Activated CD8-positive, alpha-beta memory T cell treated with anti-CD3 and anti-CD28 coated beads for 4 hours (primary cell): Measurements from ENCODE around the gene ZNF518A.
"Not testable (repeated sequence)": the region's sequence is repeated elsewhere in the genome, so short reads cannot be mapped to it uniquely, and the experiment has no call there.

Source experiments
- DNase-seq, 2 donors: peaks; one replicate each; pipeline ENCODE4 v3.0.0-alpha.2; 2020; ENCODE audit warnings: low read depth in 2 of 2

ZNF518A gene

DNA sequence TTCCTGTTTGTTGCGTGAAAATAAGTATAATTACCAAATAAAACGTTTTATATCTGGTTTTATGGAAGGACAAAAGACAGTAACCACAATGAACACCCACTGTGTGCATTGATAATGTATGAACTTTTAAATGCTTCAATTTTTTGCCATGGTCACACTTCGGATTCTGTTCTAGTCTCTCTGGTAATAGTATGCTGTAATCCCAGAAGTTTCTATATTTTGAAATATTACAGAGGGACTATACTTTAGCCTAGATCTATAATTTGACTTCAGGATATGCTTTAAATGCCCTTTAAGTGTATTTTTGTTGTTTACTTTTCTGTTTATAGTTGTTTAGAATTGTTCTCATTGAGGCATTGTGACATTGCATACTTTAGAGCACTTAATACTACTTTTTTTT lies 1.5 kb downstream of the ZNF518A start:
- no peak for DNase-seq

DNA sequence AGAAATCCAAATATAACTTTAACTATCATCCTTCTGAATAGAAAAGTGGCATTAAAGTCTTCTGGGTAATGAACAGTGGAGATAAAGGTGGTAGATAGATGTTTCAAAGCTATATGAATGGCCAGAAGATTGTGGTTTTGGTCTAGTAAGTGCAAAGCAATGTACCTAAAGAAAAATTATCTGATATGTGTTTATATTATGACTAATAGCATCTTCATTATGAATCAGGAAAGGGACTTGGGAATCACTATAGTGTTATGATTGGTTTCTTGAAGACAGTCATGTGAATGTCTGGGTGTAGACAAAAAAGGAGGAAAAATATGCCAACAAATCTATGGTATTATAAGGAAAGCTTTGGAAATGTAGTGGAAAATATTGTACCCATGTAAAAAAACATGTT lies 3.0 kb downstream of the ZNF518A start:
- DNase-seq = no peak

DNA sequence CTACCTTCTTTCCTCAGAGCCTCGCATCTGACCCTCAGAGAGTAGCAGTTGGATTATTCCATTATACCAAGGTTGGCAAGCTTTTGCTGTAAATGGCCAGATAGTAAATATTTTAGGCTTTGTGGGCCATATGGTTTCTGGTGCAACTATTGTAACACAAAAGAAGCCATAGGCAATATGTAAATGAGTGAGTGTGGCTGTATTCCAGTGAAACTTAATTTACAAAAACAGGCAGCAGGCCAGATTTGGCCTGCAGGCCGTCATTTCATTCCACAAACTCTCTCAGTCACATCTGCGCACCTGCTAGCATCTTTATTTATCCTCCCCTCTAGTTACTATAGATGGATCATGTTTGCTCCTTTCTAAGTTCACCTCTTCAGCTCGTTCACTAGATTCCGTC lies 6.7 kb downstream of the ZNF518A start:
- no peak for DNase-seq

DNA sequence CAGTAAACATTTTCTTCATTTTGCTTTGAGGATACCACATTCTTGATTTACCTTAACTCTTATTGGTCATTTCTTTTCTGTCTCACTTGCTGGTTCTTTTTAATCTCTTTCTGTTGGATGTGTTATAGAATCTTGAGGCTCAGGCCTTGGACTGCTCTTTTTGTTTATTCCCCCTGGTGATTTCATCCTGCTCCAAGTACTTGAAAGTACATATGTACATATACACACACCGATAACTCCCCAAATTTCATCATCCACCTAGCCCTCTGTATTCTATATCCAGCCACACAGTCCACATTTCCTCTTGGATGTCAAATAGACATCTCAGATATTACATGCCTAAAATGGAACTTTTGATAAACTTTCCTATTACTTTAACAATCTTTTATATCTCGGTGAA lies 7.5 kb downstream of the ZNF518A start:
- DNase-seq = no peak

DNA sequence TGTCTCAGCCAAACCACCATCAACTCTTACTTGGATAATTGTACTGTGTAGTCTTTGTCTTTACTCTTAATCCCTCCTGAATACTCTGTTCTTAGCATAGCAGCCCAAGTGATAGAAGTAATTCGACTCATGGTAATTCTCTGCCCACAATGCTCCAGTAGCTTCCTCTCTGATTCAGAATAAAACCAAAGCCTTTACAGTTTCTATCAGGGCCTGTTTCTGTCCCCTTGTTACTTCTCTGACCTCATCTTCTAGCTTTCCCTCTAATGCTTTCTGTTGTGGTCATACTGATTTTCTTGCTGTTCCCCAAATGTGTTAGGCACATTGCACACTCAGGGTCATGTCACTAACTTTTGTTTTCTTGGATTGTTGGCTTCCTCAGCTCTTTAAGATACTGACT lies 8.0 kb downstream of the ZNF518A start:
- DNase-seq = no peak

DNA sequence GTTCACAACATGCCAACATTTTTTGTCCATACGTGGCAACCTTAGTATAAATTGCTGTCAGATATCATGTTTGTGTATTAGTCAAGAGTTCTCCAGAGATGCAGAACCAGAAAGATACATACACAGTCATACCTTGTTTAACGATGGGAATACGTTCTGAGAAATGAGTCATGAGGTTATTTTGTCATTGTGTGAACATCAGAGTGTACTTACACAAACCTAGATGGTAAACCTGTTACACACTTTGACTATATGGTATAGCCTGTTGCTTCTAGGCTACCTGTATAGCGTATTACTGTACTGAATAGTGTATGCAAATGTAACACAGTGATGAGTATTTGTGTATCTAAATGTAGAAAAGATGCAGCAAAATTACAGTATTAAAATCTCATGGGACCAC lies 22.3 kb downstream of the ZNF518A start:
- DNase-seq = no peak

DNA sequence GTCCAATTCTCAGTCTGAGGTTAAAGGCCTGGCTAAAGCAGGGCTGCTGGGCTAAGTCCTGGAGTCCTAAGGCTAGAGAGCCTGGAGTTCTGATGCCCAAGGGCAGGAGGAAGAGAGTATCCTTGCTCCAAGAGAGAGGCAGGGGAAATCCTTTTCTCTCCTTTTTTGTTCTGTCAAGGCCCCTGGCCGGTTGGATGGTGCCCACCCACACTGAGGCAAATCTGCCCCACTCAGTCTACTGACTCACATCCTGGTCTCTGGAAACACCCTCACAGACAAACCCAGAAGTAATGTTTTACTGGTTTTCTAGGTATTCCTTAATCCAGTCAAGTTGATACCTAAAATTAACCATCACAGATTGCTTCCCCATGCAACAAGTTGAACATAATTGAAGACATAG lies 23.0 kb downstream of the ZNF518A start:
- no peak for DNase-seq

DNA sequence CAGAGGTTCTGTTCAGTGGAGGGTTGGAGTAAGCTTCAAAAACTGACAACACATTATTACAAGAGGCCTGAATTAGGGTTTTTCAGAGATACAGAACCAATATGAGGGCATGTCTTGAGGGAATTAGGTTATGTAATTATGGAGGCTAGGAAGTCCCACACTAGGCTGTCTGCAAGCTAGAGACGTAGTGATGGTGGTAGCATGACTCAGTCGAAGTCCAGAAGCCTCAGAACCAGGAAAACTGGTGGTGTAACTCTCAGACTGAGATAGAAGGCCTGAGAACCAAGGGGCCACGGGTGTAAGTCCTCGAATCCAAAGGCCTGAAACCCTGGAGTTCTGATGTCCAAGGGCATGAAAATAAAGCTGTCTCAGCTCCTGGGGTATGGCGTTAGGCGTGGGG lies 35.6 kb downstream of the ZNF518A start:
- DNase-seq = no peak

DNA sequence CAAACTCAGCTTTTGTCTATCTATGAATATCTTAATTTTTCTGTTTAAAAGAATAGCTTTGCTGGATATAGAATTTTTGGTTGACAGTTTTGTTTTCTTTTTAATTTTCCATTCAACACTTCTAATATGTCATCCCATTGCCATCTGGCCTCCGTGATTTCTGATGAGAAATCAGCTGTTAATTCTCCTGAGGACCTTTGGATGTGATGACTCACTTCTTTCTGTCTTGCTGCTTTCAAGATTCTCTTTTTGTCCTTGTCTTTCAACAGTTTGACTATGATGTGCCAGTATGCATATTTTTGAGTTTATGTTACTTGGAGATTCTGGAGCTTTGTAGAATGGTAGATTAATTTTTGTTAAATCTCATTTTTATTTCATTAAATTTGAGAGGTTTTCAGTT lies 38.4 kb downstream of the ZNF518A start:
- DNase-seq = no peak

DNA sequence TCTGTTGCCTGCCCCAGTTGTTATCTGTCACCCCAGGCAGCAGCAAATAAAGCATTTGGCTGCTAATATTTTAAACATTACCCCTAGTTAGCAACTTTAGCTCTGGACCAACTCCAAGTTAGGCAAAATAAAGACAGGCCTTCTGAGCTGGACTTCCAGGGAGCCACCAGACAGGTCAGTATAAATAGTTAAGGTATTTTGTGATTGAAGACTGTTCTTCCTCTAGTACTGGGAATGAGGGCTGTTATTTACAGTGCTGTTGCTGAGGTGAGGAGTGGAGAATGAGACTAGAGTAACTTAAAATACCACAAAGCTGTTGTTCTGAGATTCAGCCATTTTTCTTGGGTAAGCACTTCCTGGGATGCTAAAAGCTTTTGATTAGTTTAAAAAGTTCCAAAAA lies 40.1 kb downstream of the ZNF518A start:
- DNase-seq = no peak

DNA sequence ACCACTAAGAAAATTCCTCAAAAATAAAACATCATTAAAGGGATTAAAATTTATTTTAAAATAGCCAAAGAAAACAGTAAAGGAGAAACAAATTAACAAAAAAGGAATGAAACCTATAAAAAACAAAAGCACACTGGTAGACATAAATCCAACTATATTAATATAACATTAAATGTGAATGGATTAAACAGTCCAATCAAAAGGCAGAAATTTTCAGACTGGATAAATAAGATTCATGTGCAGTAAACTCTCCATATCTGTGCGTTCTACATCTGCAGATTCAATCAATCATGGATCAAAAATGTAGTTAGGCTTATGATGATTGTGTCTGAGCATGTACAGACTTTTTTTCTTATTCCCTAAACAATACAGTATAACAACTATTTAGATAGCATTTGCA lies 42.6 kb downstream of the ZNF518A start:
- no peak for DNase-seq

DNA sequence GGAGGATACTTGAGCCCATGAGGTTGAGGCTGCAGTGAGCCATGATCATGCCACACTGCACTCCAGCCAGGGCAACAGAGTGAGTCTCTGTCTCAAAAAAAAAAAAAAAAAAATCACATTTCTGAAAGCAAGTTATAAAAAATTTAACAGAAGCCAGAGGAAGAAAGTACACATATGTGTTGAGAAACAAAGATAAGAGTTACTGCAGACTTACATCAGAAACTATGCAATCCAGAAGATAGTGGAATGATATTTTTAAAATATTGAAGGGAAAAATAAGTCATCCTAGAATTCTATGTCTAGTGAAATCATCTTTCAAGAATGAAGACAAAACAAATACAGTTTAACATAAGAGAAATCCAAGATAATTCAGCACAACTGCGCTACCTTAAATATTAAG lies 46.9 kb downstream of the ZNF518A start:
- DNase-seq = no peak

DNA sequence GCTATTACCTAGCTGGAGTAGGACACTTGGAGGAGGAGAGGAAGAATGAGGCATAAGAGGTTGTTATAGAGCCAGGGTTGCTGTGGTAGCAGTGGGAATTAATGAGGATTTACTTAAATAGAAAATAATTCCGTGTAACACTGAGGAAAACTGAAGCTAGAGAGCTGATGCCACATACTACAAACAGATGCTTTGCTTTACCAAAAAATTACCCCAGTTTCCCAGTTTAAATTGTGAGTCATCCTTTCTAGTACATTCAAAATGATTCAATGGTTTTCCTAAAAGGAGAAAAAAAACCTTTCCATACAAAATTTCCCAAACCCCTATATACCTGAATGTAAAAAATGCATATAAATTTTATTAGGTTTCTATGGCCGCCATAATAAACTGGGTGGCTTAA lies 58.3 kb downstream of the ZNF518A start:
- DNase-seq = no peak

DNA sequence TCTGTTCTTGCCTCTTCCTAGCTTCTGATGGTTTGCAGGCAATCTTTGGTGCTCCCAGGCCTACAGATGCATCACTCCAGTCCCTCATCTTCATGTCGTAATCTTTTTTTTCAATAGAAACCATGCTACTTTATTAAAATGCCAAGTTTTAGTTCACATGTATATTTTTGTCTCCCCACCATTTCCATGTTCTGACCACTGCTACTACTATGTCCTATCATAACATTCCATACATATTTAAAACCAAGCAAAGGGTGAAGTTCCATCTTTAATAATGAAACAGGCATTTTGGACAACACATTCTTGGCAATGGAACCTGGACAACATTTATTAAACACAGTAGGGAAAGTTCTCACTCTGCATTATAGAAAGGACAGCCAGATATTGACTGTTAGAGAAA lies 58.8 kb downstream of the ZNF518A start:
- no peak for DNase-seq

DNA sequence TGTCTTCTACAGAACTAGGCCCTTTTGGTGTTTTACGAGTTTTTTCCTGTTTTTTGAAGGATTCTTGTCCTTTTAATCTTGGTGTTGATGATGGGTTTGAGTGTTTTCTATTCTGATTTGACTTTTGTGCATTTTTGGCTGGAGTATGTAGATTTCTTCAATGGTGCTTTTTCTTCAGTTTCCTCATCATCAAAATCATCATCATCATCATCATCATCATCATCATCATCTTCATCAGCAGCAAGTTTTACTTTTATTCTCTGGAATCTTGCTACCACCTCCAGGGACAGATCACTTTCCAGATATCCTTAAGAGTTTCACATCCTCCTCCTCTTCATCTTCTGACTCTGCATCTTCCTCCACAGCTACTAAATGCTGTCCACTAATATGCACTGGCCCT lies 59.4 kb downstream of the ZNF518A start:
- DNase-seq = not testable (repeated sequence)

DNA sequence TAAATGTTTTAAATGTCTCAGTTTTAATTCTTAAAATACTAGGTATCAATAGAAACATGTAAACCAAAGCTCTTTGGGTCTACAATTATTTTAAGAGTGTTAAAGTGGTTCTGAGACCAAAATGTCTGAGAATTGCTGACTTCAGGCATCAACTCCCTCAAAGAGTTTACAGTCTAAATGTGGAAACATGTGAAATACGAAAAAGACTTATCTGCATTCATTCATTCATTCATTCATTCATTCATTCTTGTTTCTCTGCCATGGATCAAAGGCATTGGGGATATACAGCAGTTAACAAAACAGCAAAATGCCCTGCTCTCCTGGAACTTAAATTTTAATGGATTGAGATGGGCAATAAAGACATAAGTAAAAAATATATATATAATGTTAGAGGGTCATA lies 71.4 kb downstream of the ZNF518A start:
- DNase-seq = no peak

DNA sequence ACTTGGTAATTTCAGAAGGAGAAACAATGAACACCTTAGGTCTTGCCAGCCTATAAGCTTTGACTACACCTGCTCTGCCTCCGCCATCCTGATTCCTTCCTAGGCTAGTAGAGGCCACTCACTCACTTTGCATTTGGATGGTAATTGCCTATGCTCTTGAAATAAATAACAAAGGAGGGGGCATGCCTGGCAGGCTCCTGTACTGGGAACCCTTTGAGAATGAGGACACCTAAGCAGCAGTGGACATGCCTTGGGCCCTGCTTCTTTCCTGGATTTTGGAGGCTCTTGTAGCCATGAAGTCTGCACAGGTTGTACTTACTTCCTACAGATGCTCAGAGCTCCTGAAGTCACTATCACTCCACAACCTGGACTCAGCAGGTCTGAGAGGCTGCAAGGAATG lies 75.5 kb downstream of the ZNF518A start:
- DNase-seq = no peak

DNA sequence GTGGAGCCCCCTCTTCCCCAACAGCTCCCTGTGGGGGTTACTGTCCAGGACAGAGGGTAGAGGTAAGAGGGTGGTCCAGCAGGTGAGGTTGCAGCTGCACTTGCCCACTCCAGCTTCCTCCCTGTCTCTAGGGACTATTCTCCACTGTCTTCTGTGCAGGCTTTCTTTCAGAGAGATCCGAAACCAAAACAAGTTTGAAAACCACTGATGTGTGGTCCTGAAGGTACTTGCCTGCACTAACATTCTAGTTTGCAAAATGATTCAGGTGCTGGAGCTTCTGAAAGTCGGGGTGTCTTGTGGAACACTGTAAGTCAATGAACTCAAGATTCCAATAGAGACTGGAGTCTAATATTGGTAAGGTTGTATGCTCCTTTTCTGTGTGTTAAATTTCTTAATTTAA lies 78.2 kb downstream of the ZNF518A start:
- no peak for DNase-seq

DNA sequence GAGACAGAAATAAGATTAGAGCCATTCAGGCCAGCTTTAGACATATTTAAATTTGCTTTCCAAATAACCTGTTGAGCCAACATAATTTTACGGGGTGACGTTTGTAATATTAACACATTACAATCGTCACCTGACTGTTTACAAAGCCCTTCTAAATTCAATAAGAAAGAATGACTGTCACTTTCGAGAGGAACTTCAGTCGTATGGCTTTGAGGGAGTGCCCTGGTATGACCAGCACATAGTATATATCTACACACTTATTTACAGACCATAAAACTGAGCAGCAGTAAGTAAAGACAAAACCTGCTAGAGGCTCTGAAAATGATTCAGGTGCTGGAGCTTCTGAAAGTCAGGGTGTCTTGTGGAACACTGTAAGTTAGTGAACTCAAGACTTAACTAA lies 78.8 kb downstream of the ZNF518A start:
- DNase-seq = no peak

DNA sequence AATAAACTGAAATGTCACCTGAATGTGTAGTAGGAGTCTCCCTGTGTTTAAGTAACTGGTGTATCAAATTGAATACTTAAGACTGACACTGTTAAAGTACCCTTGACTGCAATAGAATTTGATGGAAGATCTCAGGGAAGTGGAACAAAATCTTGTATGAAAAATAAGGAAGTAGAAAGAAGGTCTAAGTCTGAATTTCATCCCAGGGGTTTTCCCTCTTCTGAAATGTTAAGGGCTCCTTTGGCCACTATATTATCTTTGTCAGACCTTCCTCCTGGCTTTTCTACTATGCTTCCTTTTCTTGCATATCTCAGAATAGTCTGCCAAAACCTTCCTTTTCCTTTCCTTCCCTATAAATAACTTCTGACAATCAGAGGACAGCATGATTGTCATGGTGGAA lies 81.7 kb downstream of the ZNF518A start:
- no peak for DNase-seq

DNA sequence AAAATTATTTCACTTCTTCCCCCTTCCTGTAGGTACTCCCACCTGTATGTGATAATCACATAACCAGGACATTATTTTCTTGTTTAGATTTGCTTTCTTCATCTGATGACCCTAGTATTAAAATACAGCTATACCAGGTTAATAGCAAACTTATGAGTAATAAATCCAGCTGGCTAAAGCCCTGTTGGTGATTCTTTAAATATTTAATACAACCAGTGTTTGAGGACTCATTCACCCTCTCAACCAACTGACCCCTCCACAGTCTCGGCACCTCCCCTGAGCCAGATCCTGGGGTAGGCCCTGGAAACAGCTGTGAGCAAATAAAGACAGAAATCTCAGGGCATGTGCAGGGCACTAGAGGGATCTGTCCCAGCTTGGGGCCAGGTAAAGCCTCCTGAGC lies 82.8 kb downstream of the ZNF518A start:
- DNase-seq = no peak
